ENCODE measurements around the gene ELMO2.

DNA sequence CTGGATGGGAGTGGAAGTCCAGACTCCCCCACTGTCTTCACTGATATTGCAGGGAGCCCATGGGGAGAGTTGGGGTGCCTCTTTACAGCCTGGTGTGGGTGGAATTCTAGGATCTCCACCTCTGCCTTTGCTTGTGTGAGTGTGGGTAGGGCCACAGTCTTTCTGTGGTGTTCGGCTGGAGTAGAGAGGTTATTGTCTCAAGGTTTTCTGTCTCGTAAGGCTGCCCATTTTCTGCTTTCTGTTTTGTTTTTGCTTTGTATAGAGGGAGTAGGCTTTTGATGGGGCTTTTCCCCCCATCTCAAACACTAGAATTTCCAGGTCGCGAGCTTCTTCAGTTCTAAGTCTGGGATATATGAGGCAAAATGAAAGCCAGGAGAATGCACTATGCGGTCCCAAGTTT is 40.4 kb upstream of the ELMO2 start:
- TF ChIP-seq, protein P1, sequence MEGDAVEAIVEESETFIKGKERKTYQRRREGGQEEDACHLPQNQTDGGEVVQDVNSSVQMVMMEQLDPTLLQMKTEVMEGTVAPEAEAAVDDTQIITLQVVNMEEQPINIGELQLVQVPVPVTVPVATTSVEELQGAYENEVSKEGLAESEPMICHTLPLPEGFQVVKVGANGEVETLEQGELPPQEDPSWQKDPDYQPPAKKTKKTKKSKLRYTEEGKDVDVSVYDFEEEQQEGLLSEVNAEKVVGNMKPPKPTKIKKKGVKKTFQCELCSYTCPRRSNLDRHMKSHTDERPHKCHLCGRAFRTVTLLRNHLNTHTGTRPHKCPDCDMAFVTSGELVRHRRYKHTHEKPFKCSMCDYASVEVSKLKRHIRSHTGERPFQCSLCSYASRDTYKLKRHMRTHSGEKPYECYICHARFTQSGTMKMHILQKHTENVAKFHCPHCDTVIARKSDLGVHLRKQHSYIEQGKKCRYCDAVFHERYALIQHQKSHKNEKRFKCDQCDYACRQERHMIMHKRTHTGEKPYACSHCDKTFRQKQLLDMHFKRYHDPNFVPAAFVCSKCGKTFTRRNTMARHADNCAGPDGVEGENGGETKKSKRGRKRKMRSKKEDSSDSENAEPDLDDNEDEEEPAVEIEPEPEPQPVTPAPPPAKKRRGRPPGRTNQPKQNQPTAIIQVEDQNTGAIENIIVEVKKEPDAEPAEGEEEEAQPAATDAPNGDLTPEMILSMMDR (IDR thresholded peaks at IDR 0.05): no peak
- TF ChIP-seq EZH2 (IDR thresholded peaks at IDR 0.05): no peak

All from neural progenitor cell (in vitro differentiated cells).